PC-3 (cell line): ENCODE measurements around the gene TOP2B. TPM values are rescaled to one million over a fixed set of nuclear protein-coding genes. Genes with fewer than 3 reads are reported as not detected.

Experiments
- ATAC-seq: fragments of 200-7000 bp; cut with Tn5 transposase; 2 replicates; pipeline ENCODE4 v1.9.1; 2020; ENCODE audit warnings: mild to moderate bottlenecking, moderate library complexity
- BruUV-seq: library from RNA; stranded (reverse); fragments of 400-500 nt; replicated peaks from 2 replicates; lab custom pipeline; 2021; lab: Mats Ljungman, UMichigan
- CTCF ChIA-PET: fragments of 300-600 bp; sonication (Branson Sonifier 250); formaldehyde crosslinking; loops from one replicate; lab custom pipeline; 2022; ENCODE audit warnings: antibody characterized with exemption; lab: Charles Lee
- POLR2A ChIA-PET: fragments of 300-600 bp; sonication (Branson Sonifier 250); formaldehyde crosslinking; loops from one replicate; lab custom pipeline; 2022; ENCODE audit warnings: antibody characterized with exemption; ENCODE audit not compliant: unreplicated experiment; lab: Charles Lee
- DNase-seq: peaks from one replicate; pipeline ENCODE4 v3.0.0-alpha.2; 2015
- H2AFZ ChIP-seq: fragments of 300-600 bp; sonication (generic); 2 replicates; pipeline ENCODE4 v1.6.0; 2016; ENCODE audit warnings: antibody characterized with exemption, low read length
- H3F3A ChIP-seq: fragments of 300-600 bp; sonication (generic); one replicate; pipeline ENCODE4 v1.6.0; 2017; ENCODE audit warnings: antibody characterized with exemption, low read length, control low read depth, mild to moderate bottlenecking; ENCODE audit not compliant: unreplicated experiment
- H3K27ac ChIP-seq: fragments of 300-600 bp; sonication (generic); 2 replicates; pipeline ENCODE4 v1.5.1; 2016; ENCODE audit warnings: mild to moderate bottlenecking, low read length
- H3K27me3 ChIP-seq: fragments of 300-600 bp; sonication (generic); 2 replicates; pipeline ENCODE4 v1.6.1; 2016; ENCODE audit warnings: low read length, mixed read lengths
- H3K36me3 ChIP-seq: fragments of 300-600 bp; sonication (generic); 2 replicates; pipeline ENCODE4 v1.6.1; 2016; ENCODE audit warnings: low read depth, mixed run types, low read length, mixed read lengths
- H3K4me1 ChIP-seq: fragments of 300-600 bp; sonication (generic); 2 replicates; pipeline ENCODE4 v1.5.1; 2016; ENCODE audit warnings: low read length; ENCODE audit not compliant: insufficient read depth
- H3K4me2 ChIP-seq: fragments of 300-600 bp; sonication (generic); 2 replicates; pipeline ENCODE4 v1.6.0; 2016; ENCODE audit warnings: low read length
- H3K4me3 ChIP-seq: fragments of 300-600 bp; sonication (generic); 2 replicates; pipeline ENCODE4 v1.5.1; 2016; ENCODE audit warnings: mild to moderate bottlenecking, low read length, mixed read lengths
- H3K79me2 ChIP-seq: fragments of 300-600 bp; sonication (generic); 2 replicates; pipeline ENCODE4 v1.6.1; 2017; ENCODE audit warnings: low read length, mixed read lengths
- H3K9ac ChIP-seq: fragments of 300-600 bp; sonication (generic); 2 replicates; pipeline ENCODE4 v1.6.0; 2016; ENCODE audit warnings: mild to moderate bottlenecking, low read length
- H3K9me2 ChIP-seq: fragments of 300-600 bp; sonication (generic); replicated peaks from 2 replicates; pipeline ENCODE4 v1.6.1; 2016; ENCODE audit warnings: mixed run types, low read length, mixed read lengths
- H3K9me3 ChIP-seq: fragments of 300-600 bp; sonication (generic); 2 replicates; pipeline ENCODE4 v1.6.1; 2016; ENCODE audit warnings: low read length, mixed read lengths
- H4K20me1 ChIP-seq: fragments of 300-600 bp; sonication (generic); 2 replicates; pipeline ENCODE4 v1.6.1; 2016; ENCODE audit warnings: low read length, mixed read lengths
- CTCF ChIP-seq: fragments of 300-600 bp; sonication (generic); conservative IDR thresholded peaks from 2 replicates; pipeline ENCODE4 v1.5.1; 2017; ENCODE audit warnings: antibody characterized with exemption, low read depth, mild to moderate bottlenecking, low read length
- EZH2 ChIP-seq: fragments of 300-600 bp; sonication (generic); IDR thresholded peaks from one replicate; pipeline ENCODE4 v1.6.1; 2017; ENCODE audit warnings: antibody characterized with exemption, mild to moderate bottlenecking, low read length; ENCODE audit not compliant: unreplicated experiment
- EZH2phosphoT487 ChIP-seq: fragments of 300-600 bp; sonication (generic); IDR thresholded peaks from 2 replicates; pipeline ENCODE4 v1.6.1; 2018; ENCODE audit warnings: mild to moderate bottlenecking, antibody characterized with exemption, low read length, borderline replicate concordance
- intact Hi-C: fragments of 100-400 bp; cut with micrococcal nuclease; formaldehyde crosslinking; loops from 2 replicates; pipeline ENCODE4 v1.9.0; 2023
- total RNA-seq: library from RNA; depleted of rRNA; stranded (reverse); fragments of >200 nt; gene quantifications from 2 replicates; pipeline ENCODE4 v1.2.3, GENCODE V29; 2014

TOP2B gene
- total RNA-seq, 1 experiment from 2014 or later: 79.0 TPM

DNA sequence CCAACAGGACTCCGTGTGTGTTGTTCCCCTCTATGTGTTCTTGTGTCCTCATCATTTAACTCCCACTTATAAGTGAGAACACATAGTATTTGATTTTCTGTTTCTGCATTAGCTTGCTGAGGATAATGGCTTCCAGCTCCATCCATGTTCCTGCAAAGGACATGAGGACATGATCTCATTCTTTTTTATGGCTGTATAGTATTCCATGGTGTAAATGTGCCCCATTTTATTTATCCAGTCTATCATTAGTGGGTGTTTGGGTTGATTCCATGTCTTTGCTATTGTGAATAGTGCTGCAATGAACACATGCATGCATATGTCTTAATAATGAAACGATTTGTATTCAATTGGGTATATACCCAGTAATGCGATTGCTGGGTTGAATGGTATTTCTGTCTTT lies 28.5 kb upstream of the TOP2B start:
- CTCF ChIA-PET: no interaction called here
- intact Hi-C loops: no loop called here

DNA sequence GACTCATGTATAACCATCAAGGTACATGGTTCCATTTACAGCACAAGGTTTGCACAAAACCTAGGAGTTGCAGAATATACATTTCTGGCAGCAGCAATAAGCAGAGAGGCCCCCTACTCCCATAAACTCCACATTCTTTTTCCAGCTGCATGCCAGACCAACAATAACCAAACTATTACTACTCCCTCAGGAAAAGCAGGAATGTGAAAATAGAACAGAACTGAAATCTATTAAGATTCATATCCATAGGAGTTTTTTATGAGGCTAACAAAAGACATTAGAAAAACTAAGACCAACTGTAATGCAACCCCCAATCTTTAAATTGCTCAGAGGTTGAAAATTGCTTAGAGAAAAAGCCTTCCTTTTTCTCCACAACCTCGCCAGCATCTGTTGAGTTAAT lies 27.6 kb upstream of the TOP2B start:
- intact Hi-C loops: no loop called here
- H3K79me2 ChIP-seq: no peaks in the 10 kb centered on the region
- no peaks in the 10 kb centered on the region for H3K9me2 ChIP-seq
- no peak overlapping the region for H3K4me2 ChIP-seq
- ATAC-seq (no peak), DNase-seq (no peak)
- H3K27ac ChIP-seq: no peak overlapping the region
- no TSS peak for BruUV-seq
- ChIA-PET CTCF (no interaction called here), POLR2A (no interaction called here)
- TF ChIP-seq EZH2phosphoT487 (no peak), CTCF (no peak), EZH2 (no peak)
- no peaks in the 10 kb centered on the region for H4K20me1 ChIP-seq
- no peaks in the 10 kb centered on the region for H3K4me1 ChIP-seq
- H3K9me3 ChIP-seq: no peaks in the 10 kb centered on the region
- no peak overlapping the region for H3K4me3 ChIP-seq
- H2AFZ ChIP-seq: no peak overlapping the region
- peaks cover 41% of the 10 kb centered on the region for H3K27me3 ChIP-seq
- H3K9ac ChIP-seq: no peak overlapping the region
- no peaks in the 10 kb centered on the region for H3K36me3 ChIP-seq
- no peaks in the 10 kb centered on the region for H3F3A ChIP-seq

More for the DNA sequence above, 28.5 kb upstream of the TOP2B start:
- no peak for ATAC-seq
- H3K79me2 ChIP-seq: no peaks in the 10 kb centered on the region
- H3K9ac ChIP-seq: no peak overlapping the region
- no peaks in the 10 kb centered on the region for H3K4me1 ChIP-seq
- no peak overlapping the region for H3K27ac ChIP-seq
- no peaks in the 10 kb centered on the region for H4K20me1 ChIP-seq
- no peak overlapping the region for H3K4me2 ChIP-seq
- no peak for DNase-seq
- H3K9me2 ChIP-seq: no peaks in the 10 kb centered on the region
- POLR2A ChIA-PET: no interaction called here
- TF ChIP-seq CTCF: no peak
- TF ChIP-seq EZH2: no peak
- no peak for TF ChIP-seq EZH2phosphoT487
- H3K36me3 ChIP-seq: no peaks in the 10 kb centered on the region
- H3K27me3 ChIP-seq: peaks cover 45% of the 10 kb centered on the region
- no peak overlapping the region for H3K4me3 ChIP-seq
- no peaks in the 10 kb centered on the region for H3K9me3 ChIP-seq
- no peaks in the 10 kb centered on the region for H3F3A ChIP-seq
- no peak overlapping the region for H2AFZ ChIP-seq
- no TSS peak for BruUV-seq

DNA sequence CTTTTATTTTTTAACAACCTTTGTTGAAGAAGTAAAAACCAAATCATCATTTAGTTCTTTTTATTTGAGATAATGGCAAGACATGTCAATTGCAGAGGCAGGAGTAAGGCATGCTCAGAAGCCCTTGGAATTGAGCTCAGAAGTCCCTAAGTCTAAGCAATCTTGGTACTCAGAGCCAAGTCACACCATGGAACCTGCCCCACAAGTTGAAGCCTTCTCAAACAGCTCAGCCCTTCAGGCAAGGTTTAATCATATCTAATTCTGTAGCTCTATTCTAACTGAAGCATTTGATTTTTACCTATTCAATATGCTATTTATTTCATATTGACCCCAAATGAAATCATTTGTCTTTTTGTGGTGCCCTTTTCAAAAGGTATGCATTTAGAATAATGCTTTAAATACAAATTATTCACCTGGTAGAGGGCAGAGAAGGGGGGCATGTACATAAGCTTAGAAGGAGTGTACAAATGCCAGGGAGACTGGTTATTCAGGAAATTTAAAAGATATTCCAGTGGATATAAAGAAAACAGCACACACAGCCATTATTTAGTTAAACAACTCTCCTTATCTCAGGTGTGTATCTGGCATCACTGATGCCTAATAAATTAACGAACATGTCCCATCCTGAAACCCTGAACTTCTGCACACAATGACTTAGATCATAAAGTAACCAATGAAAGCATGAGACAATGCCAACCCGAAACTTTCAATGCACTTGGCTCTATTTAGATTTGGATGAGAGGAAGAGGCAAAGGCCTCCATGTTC lies 26.2 kb upstream of the TOP2B start:
- ATAC-seq (no peak), DNase-seq (no peak)
- Histone ChIP-seq H3K9me2 (no peaks in the 10 kb centered on the region), H3K4me2 (no peak overlapping the region), H4K20me1 (no peaks in the 10 kb centered on the region), H2AFZ (no peak overlapping the region), H3F3A (no peaks in the 10 kb centered on the region), H3K4me3 (no peak overlapping the region), H3K27me3 (peaks cover 31% of the 10 kb centered on the region), H3K9ac (no peak overlapping the region), H3K79me2 (no peaks in the 10 kb centered on the region), H3K9me3 (no peaks in the 10 kb centered on the region), H3K27ac (no peak overlapping the region), H3K36me3 (no peaks in the 10 kb centered on the region), H3K4me1 (no peaks in the 10 kb centered on the region)
- intact Hi-C loops: no loop called here
- ChIA-PET CTCF (no interaction called here), POLR2A (no interaction called here)
- no peak for TF ChIP-seq EZH2phosphoT487
- no peak for TF ChIP-seq EZH2
- no peak for TF ChIP-seq CTCF
- no TSS peak for BruUV-seq
